Mesenchymal stem cell (in vitro differentiated cells and primary cell): ENCODE measurements around the gene CNR2.

ENCODE experiments used
- DNase-seq: peaks from one replicate; pipeline ENCODE4 v3.0.0-alpha.2; 2013
- H2AFZ ChIP-seq: one replicate; pipeline ENCODE4 v1.6.1; 2013; ENCODE audit warnings: low read depth, mild to moderate bottlenecking, control low read depth, inconsistent platforms, low read length, moderate library complexity
- H2AK5ac ChIP-seq: 2 replicates; pipeline ENCODE4 v1.6.1; 2013; ENCODE audit warnings: low read length, moderate library complexity, mild to moderate bottlenecking, inconsistent platforms; ENCODE audit not compliant: severe bottlenecking
- H2BK120ac ChIP-seq: one replicate; pipeline ENCODE4 v1.6.1; 2013; ENCODE audit warnings: low read depth, mild to moderate bottlenecking, inconsistent platforms, low read length, moderate library complexity
- H2BK12ac ChIP-seq, 2 experiments: one replicate each; pipeline ENCODE4 v1.6.1; 2013; ENCODE audit warnings: inconsistent platforms in 2 of 2, low read length in 2 of 2, mild to moderate bottlenecking in 2 of 2, moderate library complexity in 2 of 2, control low read depth in 1 of 2
- H2BK15ac ChIP-seq: one replicate; pipeline ENCODE4 v1.6.1; 2013; ENCODE audit warnings: mild to moderate bottlenecking, low read depth, inconsistent platforms; ENCODE audit not compliant: poor library complexity, severe bottlenecking
- H2BK5ac ChIP-seq: 2 replicates; pipeline ENCODE4 v1.6.1; 2013; ENCODE audit warnings: low read depth, mild to moderate bottlenecking, low read length, control low read depth, inconsistent platforms; ENCODE audit not compliant: poor library complexity, severe bottlenecking
- H3K14ac ChIP-seq, 2 experiments: one replicate each; pipeline ENCODE4 v1.6.1; 2013; ENCODE audit warnings: inconsistent platforms in 2 of 2, low read length in 2 of 2, control low read depth in 1 of 2, mild to moderate bottlenecking in 1 of 2, moderate library complexity in 1 of 2
- H3K18ac ChIP-seq, 2 experiments: one replicate each; pipeline ENCODE4 v1.6.1; 2013; ENCODE audit warnings: inconsistent platforms in 2 of 2, low read length in 2 of 2, control low read depth in 1 of 2, low read depth in 1 of 2, mild to moderate bottlenecking in 1 of 2
- H3K23ac ChIP-seq, 2 experiments: one replicate each; pipeline ENCODE4 v1.6.1; 2013; ENCODE audit warnings: inconsistent platforms in 2 of 2, low read length in 2 of 2, mild to moderate bottlenecking in 2 of 2, moderate library complexity in 2 of 2, control low read depth in 1 of 2
- H3K27ac ChIP-seq: 2 replicates; pipeline ENCODE4 v1.5.1; 2013; ENCODE audit warnings: mild to moderate bottlenecking, moderate library complexity, low read length, control low read depth, inconsistent platforms; ENCODE audit not compliant: poor library complexity, severe bottlenecking
- H3K27me3 ChIP-seq, 2 experiments: 2 replicates each; pipeline versions ENCODE4 v1.6.1 to v1.7.0; 2013; ENCODE audit warnings: low read length in 2 of 2, mild to moderate bottlenecking in 2 of 2, moderate library complexity in 2 of 2, control low read depth in 1 of 2, inconsistent platforms in 1 of 2; ENCODE audit not compliant: control insufficient read depth in 1 of 2, insufficient read depth in 1 of 2
- H3K36me3 ChIP-seq, 2 experiments: 2 replicates each; pipeline versions ENCODE4 v1.6.1 to v1.7.0; 2013; ENCODE audit warnings: low read length in 2 of 2, control low read depth in 1 of 2, inconsistent platforms in 1 of 2, low read depth in 1 of 2, mild to moderate bottlenecking in 1 of 2; ENCODE audit not compliant: insufficient read depth in 2 of 2, control insufficient read depth in 1 of 2
- H3K4ac ChIP-seq, 2 experiments: one replicate each; pipeline ENCODE4 v1.6.1; 2013; ENCODE audit warnings: inconsistent platforms in 2 of 2, low read length in 2 of 2, mild to moderate bottlenecking in 2 of 2, moderate library complexity in 2 of 2, control low read depth in 1 of 2, low read depth in 1 of 2
- H3K4me1 ChIP-seq: 2 replicates; pipeline ENCODE4 v1.6.1; 2013; ENCODE audit warnings: low read depth, low read length, control low read depth; ENCODE audit not compliant: control insufficient read depth, insufficient read depth
- H3K4me2 ChIP-seq: 2 replicates; pipeline ENCODE4 v1.6.1; 2013; ENCODE audit warnings: low read length, mild to moderate bottlenecking, inconsistent platforms; ENCODE audit not compliant: poor library complexity, severe bottlenecking
- H3K4me3 ChIP-seq, 2 experiments: 2 replicates each; pipeline versions ENCODE4 v1.5.1 to v1.7.0; 2013; ENCODE audit warnings: low read length in 2 of 2, mild to moderate bottlenecking in 2 of 2, control low read depth in 1 of 2, low read depth in 1 of 2; ENCODE audit not compliant: insufficient read depth in 1 of 2
- H3K79me1 ChIP-seq: replicated peaks from 2 replicates; pipeline ENCODE4 v1.6.1; 2013; ENCODE audit warnings: mild to moderate bottlenecking, control low read depth, low read length, inconsistent platforms; ENCODE audit not compliant: poor library complexity, severe bottlenecking
- H3K9ac ChIP-seq: 2 replicates; pipeline ENCODE4 v1.7.0; 2013; ENCODE audit warnings: mild to moderate bottlenecking, low read length, moderate library complexity
- H3K9me3 ChIP-seq: 2 replicates; pipeline ENCODE4 v1.7.0; 2013; ENCODE audit warnings: mild to moderate bottlenecking, low read length; ENCODE audit not compliant: control insufficient read depth
- H4K8ac ChIP-seq: one replicate; pipeline ENCODE4 v1.6.1; 2013; ENCODE audit warnings: inconsistent platforms, mild to moderate bottlenecking, low read length, moderate library complexity
- H4K91ac ChIP-seq: one replicate; pipeline ENCODE4 v1.6.1; 2013; ENCODE audit warnings: mild to moderate bottlenecking, low read length, inconsistent platforms
- WGBS: methylation state at CpG from one replicate; pipeline ENCODE4 v1.1.7; 2013; ENCODE audit warnings: mixed read lengths; 5-methylcytosine and 5-hydroxymethylcytosine counted together

CNR2 gene

DNA sequence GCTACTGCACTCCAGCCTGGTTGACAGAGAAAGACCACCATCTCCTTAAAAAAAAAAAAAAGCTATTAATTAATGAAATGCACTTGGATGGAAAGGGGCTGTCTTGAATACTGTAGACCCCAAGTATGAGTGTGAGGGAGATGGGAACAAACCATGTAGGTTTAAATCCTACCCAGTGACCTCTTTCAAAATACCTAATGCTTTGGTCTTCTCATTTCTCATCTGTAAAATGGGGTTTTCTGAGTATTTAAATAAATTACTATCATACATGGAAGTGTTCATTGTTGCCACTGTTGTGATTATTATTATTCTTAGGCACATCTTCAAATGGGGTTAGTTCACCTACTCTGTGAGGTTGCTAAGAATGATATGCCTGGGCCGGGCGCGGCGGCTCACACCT is 27.9 kb downstream of the CNR2 start:
- H2BK120ac ChIP-seq, result no peak overlapping the region

DNA sequence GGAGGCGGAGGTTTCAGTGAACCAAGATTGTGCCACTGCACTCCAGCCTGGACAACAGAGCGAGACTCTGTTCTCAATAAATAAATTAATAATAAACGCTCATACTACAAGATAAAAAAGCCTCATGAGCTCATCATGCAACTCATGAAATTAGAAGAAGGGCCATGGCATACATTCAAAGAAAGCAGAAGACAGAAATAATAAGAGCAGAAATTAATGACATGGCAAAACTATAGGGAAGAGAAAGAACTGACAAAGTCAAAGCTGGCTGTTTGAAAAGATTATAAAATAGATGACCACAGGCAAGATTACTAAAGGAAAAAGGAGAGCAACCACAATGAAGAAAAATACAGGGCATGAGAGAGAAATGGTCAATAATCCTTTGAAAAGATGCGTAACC is 30.4 kb downstream of the CNR2 start:
- WGBS, result 40% methylated on average over 2 of the region's 4 CpGs
- H3K79me1 ChIP-seq, result no peaks in the 10 kb centered on the region
- no peak overlapping the region for H2BK12ac ChIP-seq

More for the DNA sequence above, 27.9 kb downstream of the CNR2 start:
- no peak overlapping the region for H3K14ac ChIP-seq
- H3K4ac ChIP-seq, result no peak overlapping the region
- no peak overlapping the region for H2BK15ac ChIP-seq
- no peaks in the 10 kb centered on the region for H3K36me3 ChIP-seq
- H3K27ac ChIP-seq, result no peak overlapping the region
- no peak for DNase-seq
- 75% methylated on average over 4 of the region's 4 CpGs for WGBS
- H3K4me1 ChIP-seq, result no peaks in the 10 kb centered on the region
- H3K79me1 ChIP-seq, result no peaks in the 10 kb centered on the region
- no peak overlapping the region for H2BK12ac ChIP-seq
- H3K18ac ChIP-seq, result no peak overlapping the region
- no peak overlapping the region for H2AFZ ChIP-seq
- H3K23ac ChIP-seq, result no peak overlapping the region
- H3K9me3 ChIP-seq, result peaks cover under 1% of the 10 kb centered on the region
- H4K91ac ChIP-seq, result no peak overlapping the region
- no peak overlapping the region for H2AK5ac ChIP-seq
- H3K27me3 ChIP-seq, result peaks cover 10 to 30% of the 10 kb centered on the region in 2 experiments
- H3K4me2 ChIP-seq, result no peak overlapping the region
- no peak overlapping the region for H3K9ac ChIP-seq
- H3K4me3 ChIP-seq, result no peak overlapping the region
- no peak overlapping the region for H4K8ac ChIP-seq
- no peak overlapping the region for H2BK5ac ChIP-seq

GRCh38 chr1:23879809-23880208 is 33.4 kb downstream of the CNR2 start:
- Histone ChIP-seq H2AK5ac (no peak overlapping the region), H3K18ac (no peak overlapping the region), H2BK12ac (no peak overlapping the region), H3K27me3 (peaks cover 0 to 8% of the 10 kb centered on the region in 2 experiments), H3K4me1 (no peaks in the 10 kb centered on the region), H3K4me2 (no peak overlapping the region), H3K9me3 (peaks cover 37% of the 10 kb centered on the region), H3K23ac (no peak overlapping the region), H3K27ac (no peak overlapping the region), H4K91ac (no peak overlapping the region), H2AFZ (no peak overlapping the region), H2BK15ac (no peak overlapping the region), H3K9ac (no peak overlapping the region), H3K4me3 (no peak overlapping the region), H3K4ac (no peak overlapping the region), H3K36me3 (no peaks in the 10 kb centered on the region), H3K79me1 (no peaks in the 10 kb centered on the region), H3K14ac (no peak overlapping the region), H2BK5ac (no peak overlapping the region), H4K8ac (no peak overlapping the region), H2BK120ac (no peak overlapping the region)
- WGBS, result 80% methylated on average over 1 of the region's 1 CpG
- no peak for DNase-seq

More for the DNA sequence above, 30.4 kb downstream of the CNR2 start:
- no peak overlapping the region for H3K23ac ChIP-seq
- H2BK15ac ChIP-seq, result no peak overlapping the region
- no peak overlapping the region for H2AFZ ChIP-seq
- H3K4me3 ChIP-seq, result no peak overlapping the region
- no peak overlapping the region for H3K4me2 ChIP-seq
- no peak overlapping the region for H3K9ac ChIP-seq
- H3K4me1 ChIP-seq, result no peaks in the 10 kb centered on the region
- no peak overlapping the region for H3K27ac ChIP-seq
- no peak for DNase-seq
- no peaks in the 10 kb centered on the region for H3K36me3 ChIP-seq
- H3K27me3 ChIP-seq, result peaks cover 4 to 14% of the 10 kb centered on the region in 2 experiments
- no peak overlapping the region for H4K8ac ChIP-seq
- no peak overlapping the region for H3K4ac ChIP-seq
- H2AK5ac ChIP-seq, result no peak overlapping the region
- H3K9me3 ChIP-seq, result peaks cover 25% of the 10 kb centered on the region
- no peak overlapping the region for H2BK5ac ChIP-seq
- no peak overlapping the region for H3K14ac ChIP-seq
- H2BK120ac ChIP-seq, result no peak overlapping the region
- H3K18ac ChIP-seq, result no peak overlapping the region
- no peak overlapping the region for H4K91ac ChIP-seq

DNA sequence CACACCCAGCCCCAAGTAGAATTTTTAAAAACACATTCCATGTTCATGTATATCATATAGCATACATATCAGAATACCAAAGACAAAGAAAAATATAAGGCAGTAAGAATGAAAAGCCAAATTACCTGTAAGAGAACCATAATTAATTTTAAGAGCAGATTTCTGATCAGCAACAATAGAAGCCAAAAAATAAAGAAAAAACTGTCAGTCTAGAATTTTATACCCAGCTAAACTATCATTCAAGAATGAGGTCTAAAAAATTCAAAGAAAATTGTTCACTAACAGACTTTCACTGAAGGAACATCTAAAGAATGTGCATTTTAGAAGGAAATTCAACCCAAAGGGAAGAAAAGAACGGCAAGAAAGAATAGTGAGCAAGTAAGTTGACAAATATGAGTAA is 34.5 kb downstream of the CNR2 start:
- Histone ChIP-seq H3K4me1 (no peaks in the 10 kb centered on the region), H3K18ac (no peak overlapping the region), H3K4me2 (no peak overlapping the region), H3K36me3 (no peaks in the 10 kb centered on the region), H2BK120ac (no peak overlapping the region), H3K27me3 (peaks cover 0 to 8% of the 10 kb centered on the region in 2 experiments), H2BK5ac (no peak overlapping the region), H3K4ac (no peak overlapping the region), H3K79me1 (no peaks in the 10 kb centered on the region), H2BK15ac (no peak overlapping the region), H3K9ac (no peak overlapping the region), H3K4me3 (no peak overlapping the region), H3K23ac (no peak overlapping the region), H3K27ac (no peak overlapping the region), H3K14ac (no peak overlapping the region), H4K91ac (no peak overlapping the region), H3K9me3 (peaks cover 40% of the 10 kb centered on the region), H4K8ac (no peak overlapping the region), H2AK5ac (no peak overlapping the region), H2AFZ (no peak overlapping the region), H2BK12ac (no peak overlapping the region)
- no peak for DNase-seq
- 80% methylated on average over 1 of the region's 1 CpG for WGBS
